OCI-LY1 (cell line): ENCODE measurements around the gene KAT6B.

Experiments used
- EZH2 ChIP-seq: fragments of 200-600 bp; sonication (generic), shearing (Covaris generic); IDR thresholded peaks from 2 replicates; pipeline ENCODE4 v1.8.0; 2017; ENCODE audit warnings: borderline replicate concordance, mixed run types, mild to moderate bottlenecking, antibody characterized with exemption, low read length, moderate library complexity, mixed read lengths
- TF ChIP-seq, protein P1 (sequence below): fragments of 200-600 bp; sonication (generic), shearing (Covaris generic); IDR thresholded peaks from 2 replicates; pipeline ENCODE4 v1.5.1; 2017; ENCODE audit warnings: mild to moderate bottlenecking, antibody characterized with exemption, low read length, moderate library complexity, mixed read lengths

DNA sequence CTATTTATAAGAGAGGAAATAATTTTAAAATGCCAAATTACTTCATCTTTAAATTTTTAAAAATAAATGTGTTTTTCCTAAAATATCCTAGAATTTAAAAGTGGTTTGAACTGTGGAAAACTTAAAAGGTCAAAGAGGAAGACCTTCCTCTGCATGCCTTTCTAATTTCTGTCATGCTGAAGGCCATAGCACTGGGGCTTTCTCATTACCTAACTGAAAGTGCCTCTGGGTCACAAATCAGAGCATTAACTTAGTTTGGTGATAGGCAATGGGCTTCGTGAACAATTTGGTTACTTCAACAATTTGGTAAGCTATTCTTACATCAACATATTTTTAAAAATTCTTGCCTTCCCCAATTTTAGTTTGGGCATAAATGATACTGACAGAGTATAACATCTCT lies 184.8 kb downstream of the KAT6B start:
- TF ChIP-seq, protein P1, sequence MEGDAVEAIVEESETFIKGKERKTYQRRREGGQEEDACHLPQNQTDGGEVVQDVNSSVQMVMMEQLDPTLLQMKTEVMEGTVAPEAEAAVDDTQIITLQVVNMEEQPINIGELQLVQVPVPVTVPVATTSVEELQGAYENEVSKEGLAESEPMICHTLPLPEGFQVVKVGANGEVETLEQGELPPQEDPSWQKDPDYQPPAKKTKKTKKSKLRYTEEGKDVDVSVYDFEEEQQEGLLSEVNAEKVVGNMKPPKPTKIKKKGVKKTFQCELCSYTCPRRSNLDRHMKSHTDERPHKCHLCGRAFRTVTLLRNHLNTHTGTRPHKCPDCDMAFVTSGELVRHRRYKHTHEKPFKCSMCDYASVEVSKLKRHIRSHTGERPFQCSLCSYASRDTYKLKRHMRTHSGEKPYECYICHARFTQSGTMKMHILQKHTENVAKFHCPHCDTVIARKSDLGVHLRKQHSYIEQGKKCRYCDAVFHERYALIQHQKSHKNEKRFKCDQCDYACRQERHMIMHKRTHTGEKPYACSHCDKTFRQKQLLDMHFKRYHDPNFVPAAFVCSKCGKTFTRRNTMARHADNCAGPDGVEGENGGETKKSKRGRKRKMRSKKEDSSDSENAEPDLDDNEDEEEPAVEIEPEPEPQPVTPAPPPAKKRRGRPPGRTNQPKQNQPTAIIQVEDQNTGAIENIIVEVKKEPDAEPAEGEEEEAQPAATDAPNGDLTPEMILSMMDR: no peak
- TF ChIP-seq EZH2: no peak
